SK-N-SH (cell line): ENCODE data around the gene BIRC7. TPM values are rescaled to one million over a fixed set of nuclear protein-coding genes. Genes with fewer than 3 reads are reported as not detected.

Experiments
- CTCF ChIA-PET: fragments of 300-600, 350-600 bp; formaldehyde crosslinking; extraction: SDS; loops from one replicate; lab custom pipeline; 2021; lab: Yijun Ruan, JAX
- POLR2A ChIA-PET: fragments of 350-600 bp; sonication (Branson Sonifier 250); formaldehyde crosslinking; extraction: SDS; loops from one replicate; lab custom pipeline; 2020; ENCODE audit warnings: antibody characterized with exemption, inconsistent platforms; lab: Yijun Ruan, JAX
- DNase-seq: peaks from one replicate; pipeline ENCODE4 v3.0.0; 2012
- H2AFZ ChIP-seq: fragments of 200-600 bp; sonication (generic); 2 replicates; pipeline ENCODE4 v1.8.1; 2016; ENCODE audit warnings: antibody characterized with exemption, mild to moderate bottlenecking, low read depth
- H3F3A ChIP-seq: fragments of 200-600 bp; sonication (generic); replicated peaks from 2 replicates; pipeline ENCODE3; 2016; ENCODE audit warnings: antibody characterized with exemption, mild to moderate bottlenecking; ENCODE audit not compliant: insufficient read depth
- H3K27ac ChIP-seq, 2 experiments: fragments of 200-500 bp in 1 of 2; fragments of 200-600 bp in 1 of 2; sonication (Bioruptor generic) in 1 of 2; sonication (generic), shearing (Covaris generic) in 1 of 2; 2 replicates each; pipeline versions ENCODE4 v1.5.1 to v1.6.1; 2014 to 2016; ENCODE audit warnings: low read depth in 2 of 2, inconsistent platforms in 1 of 2, low read length in 1 of 2, mild to moderate bottlenecking in 1 of 2, mixed read lengths in 1 of 2
- H3K27me3 ChIP-seq: fragments of 200-600 bp; sonication (generic), shearing (Covaris generic); 2 replicates; pipeline ENCODE4 v1.6.1; 2016; ENCODE audit warnings: mixed run types; ENCODE audit not compliant: insufficient read depth
- H3K36me3 ChIP-seq, 2 experiments: fragments of 200-500 bp in 1 of 2; fragments of 200-600 bp in 1 of 2; sonication (Bioruptor generic) in 1 of 2; sonication (generic) in 1 of 2; replicated peaks in 1 of 2; 2 replicates each; pipeline versions ENCODE3 to v1.5.1; 2014 to 2016; ENCODE audit warnings: low read length in 1 of 2, mild to moderate bottlenecking in 1 of 2; ENCODE audit not compliant: insufficient read depth in 2 of 2, control insufficient read depth in 1 of 2
- H3K4me1 ChIP-seq, 2 experiments: fragments of 200-500 bp in 1 of 2; fragments of 200-600 bp in 1 of 2; sonication (Bioruptor generic) in 1 of 2; sonication (generic), shearing (Covaris generic) in 1 of 2; 2 replicates each; pipeline versions ENCODE4 v1.5.1 to v1.6.1; 2014 to 2016; ENCODE audit warnings: low read depth in 1 of 2, low read length in 1 of 2, mixed run types in 1 of 2; ENCODE audit not compliant: insufficient read depth in 2 of 2, control insufficient read depth in 1 of 2
- H3K4me2 ChIP-seq: fragments of 200-600 bp; sonication (generic), shearing (Covaris generic); 2 replicates; pipeline ENCODE4 v1.6.1; 2017; ENCODE audit warnings: mixed run types
- H3K4me3 ChIP-seq, 2 experiments: fragments of 200-500 bp in 1 of 2; fragments of 200-600 bp in 1 of 2; sonication (Bioruptor generic) in 1 of 2; sonication (generic), shearing (Covaris generic) in 1 of 2; 2 replicates each; pipeline versions ENCODE4 v1.5.1 to v1.8.1; 2014 to 2016; ENCODE audit warnings: low read depth in 2 of 2, inconsistent platforms in 1 of 2, low read length in 1 of 2, mild to moderate bottlenecking in 1 of 2, mixed read lengths in 1 of 2, moderate library complexity in 1 of 2
- H3K79me2 ChIP-seq: fragments of 200-600 bp; sonication (generic); 2 replicates; pipeline ENCODE4 v1.8.1; 2017; ENCODE audit warnings: mild to moderate bottlenecking; ENCODE audit not compliant: insufficient read depth
- H3K9ac ChIP-seq: fragments of 200-600 bp; sonication (generic); 2 replicates; pipeline ENCODE4 v1.6.1; 2017; ENCODE audit warnings: mixed run types
- H3K9me2 ChIP-seq: fragments of 200-600 bp; sonication (generic); 2 replicates; pipeline ENCODE4 v1.6.1; 2017; ENCODE audit warnings: mixed run types
- H3K9me3 ChIP-seq: fragments of 200-600 bp; sonication (generic); 2 replicates; pipeline ENCODE4 v1.6.1; 2017; ENCODE audit warnings: mixed run types, mild to moderate bottlenecking, moderate library complexity
- H4K20me1 ChIP-seq: fragments of 200-600 bp; sonication (generic); 2 replicates; pipeline ENCODE4 v1.6.1; 2017; ENCODE audit warnings: mild to moderate bottlenecking, mixed run types; ENCODE audit not compliant: insufficient read depth
- EZH2phosphoT487 ChIP-seq: fragments of 200-600 bp; sonication (generic); IDR thresholded peaks from 2 replicates; pipeline ENCODE4 v1.6.1; 2017; ENCODE audit warnings: low read depth, mixed run types, mild to moderate bottlenecking, antibody characterized with exemption, moderate library complexity, borderline replicate concordance
- FOXJ3 ChIP-seq: sonication (generic); formaldehyde crosslinking; IDR thresholded peaks from 2 replicates; pipeline ENCODE4 v1.5.1; 2020; ENCODE audit warnings: mild to moderate bottlenecking, missing genetic modification reagents
- FOXM1 ChIP-seq: IDR thresholded peaks from 2 replicates; pipeline ENCODE4 v1.4.0; 2012; ENCODE audit warnings: low read depth, mild to moderate bottlenecking
- GATA2 ChIP-seq: sonication (generic); formaldehyde crosslinking; IDR thresholded peaks from 2 replicates; pipeline ENCODE4 v1.5.0; 2020; ENCODE audit warnings: mild to moderate bottlenecking, missing genetic modification reagents
- JUND ChIP-seq: IDR thresholded peaks from 2 replicates; pipeline ENCODE4 v1.4.0; 2012
- MXI1 ChIP-seq: IDR thresholded peaks from 2 replicates; pipeline ENCODE4 v1.6.1; 2012; ENCODE audit warnings: mild to moderate bottlenecking, low read depth, low read length, improper control_type of control experiment
- NFIC ChIP-seq: IDR thresholded peaks from 2 replicates; pipeline ENCODE4 v1.4.0; 2012; ENCODE audit warnings: borderline replicate concordance
- NRF1 ChIP-seq: IDR thresholded peaks from 2 replicates; pipeline ENCODE4 v1.6.1; 2012; ENCODE audit warnings: low read depth, mild to moderate bottlenecking, low read length
- RCOR1 ChIP-seq: fragments of 150-350 bp; IDR thresholded peaks from 2 replicates; pipeline ENCODE4 v1.6.1; 2017; ENCODE audit warnings: antibody characterized with exemption, low read length
- SMC3 ChIP-seq: IDR thresholded peaks from 2 replicates; pipeline ENCODE4 v1.6.1; 2012; ENCODE audit warnings: low read depth, low read length, improper control_type of control experiment
- TAF1 ChIP-seq: IDR thresholded peaks from 2 replicates; pipeline ENCODE4 v1.6.1; 2012; ENCODE audit warnings: low read depth, mild to moderate bottlenecking, low read length, moderate library complexity, borderline replicate concordance
- YY1 ChIP-seq: IDR thresholded peaks from 2 replicates; pipeline ENCODE4 v1.4.0; 2012; ENCODE audit warnings: low read depth, mild to moderate bottlenecking
- WGBS: methylation state at CpG from one replicate; pipeline ENCODE4 v1.1.6; 2017; ENCODE audit warnings: low lambda C conversion rate; 5-methylcytosine and 5-hydroxymethylcytosine counted together
- polyA plus RNA-seq, 3 experiments: library from polyadenylated mRNA; depleted of rRNA; stranded (reverse); fragments of >200 nt; gene quantifications; 2 replicates each; pipeline ENCODE4 v1.2.3, GENCODE V29; 2012
- TF ChIP-seq, protein P1 (sequence below): fragments of 150-350 bp; IDR thresholded peaks from 2 replicates; pipeline ENCODE4 v1.6.1; 2017; ENCODE audit warnings: antibody characterized with exemption, low read length, low read depth, borderline replicate concordance
- TF ChIP-seq, protein P2 (sequence below): IDR thresholded peaks from 2 replicates; pipeline ENCODE4 v1.6.1; 2012; ENCODE audit warnings: mild to moderate bottlenecking, low read depth, low read length, moderate library complexity
- TF ChIP-seq, protein P3 (sequence below): IDR thresholded peaks from 2 replicates; pipeline ENCODE4 v1.4.0; 2012; ENCODE audit warnings: low read depth, borderline replicate concordance

BIRC7 gene
- polyA plus RNA-seq, 1 of the 3 experiments (the other 2 are of a cell fraction) = not detected

DNA sequence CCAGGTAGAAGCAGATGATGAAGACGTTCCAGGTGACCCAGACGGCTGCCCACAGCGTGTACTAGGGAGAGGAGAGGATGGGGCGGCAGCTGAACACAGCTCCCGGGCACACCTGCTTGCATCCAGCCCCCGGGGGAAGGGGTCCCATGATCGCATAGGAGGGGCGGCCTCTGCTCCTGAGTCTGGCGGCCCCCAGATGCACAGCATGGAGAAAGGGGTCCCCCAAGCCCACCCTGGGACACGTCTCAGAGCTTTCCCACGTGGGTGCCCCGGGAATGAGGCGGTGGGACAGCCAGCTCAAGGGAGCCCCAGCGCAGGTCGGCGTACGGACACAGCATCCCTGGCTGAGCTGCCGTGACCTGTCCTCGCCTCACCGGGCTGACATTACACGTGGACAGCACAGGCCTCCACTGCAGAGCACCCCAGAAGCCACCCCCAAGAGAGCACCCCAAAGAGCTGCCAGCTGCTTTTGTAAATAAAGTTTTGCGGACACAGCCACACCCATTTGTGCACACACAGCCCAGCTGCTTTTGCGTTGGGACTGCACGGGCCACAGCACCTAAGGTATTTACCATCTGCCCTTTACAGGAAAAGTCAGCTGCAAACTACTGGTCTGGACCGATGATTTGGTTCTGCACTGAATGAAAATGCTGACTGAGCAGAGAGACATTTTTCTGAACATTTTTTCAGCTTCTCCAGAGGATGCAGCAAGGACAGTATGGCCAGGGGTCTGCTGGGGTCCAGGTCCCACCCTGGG, 13.3 kb downstream of the BIRC7 start:
- Histone ChIP-seq H3K9ac (no peak overlapping the region), H3K27me3 (peaks cover 22% of the 10 kb centered on the region), H3F3A (no peaks in the 10 kb centered on the region), H2AFZ (no peak overlapping the region), H3K9me3 (no peaks in the 10 kb centered on the region), H4K20me1 (no peaks in the 10 kb centered on the region), H3K27ac (no peak overlapping the region), H3K79me2 (no peaks in the 10 kb centered on the region), H3K4me3 (no peak overlapping the region), H3K4me2 (no peak overlapping the region), H3K9me2 (no peaks in the 10 kb centered on the region), H3K4me1 (peaks cover 0 to 4% of the 10 kb centered on the region in 2 experiments; a peak in 1 of 4 replicates), H3K36me3 (no peaks in the 10 kb centered on the region)
- CTCF ChIA-PET = interaction anchor here (0.9 to 15.6 kb wide), 4 partner anchors 25 to 193 kb away, joined by 3 to 168 read pairs (median 4); no protein-coding TSS in a partner anchor
- no peak for DNase-seq
- POLR2A ChIA-PET = no interaction called here
- WGBS = 56% methylated on average over 15 of the region's 25 CpGs
- no peak for TF ChIP-seq SMC3
- TF ChIP-seq EZH2phosphoT487 = no peak
- TF ChIP-seq, protein P1, sequence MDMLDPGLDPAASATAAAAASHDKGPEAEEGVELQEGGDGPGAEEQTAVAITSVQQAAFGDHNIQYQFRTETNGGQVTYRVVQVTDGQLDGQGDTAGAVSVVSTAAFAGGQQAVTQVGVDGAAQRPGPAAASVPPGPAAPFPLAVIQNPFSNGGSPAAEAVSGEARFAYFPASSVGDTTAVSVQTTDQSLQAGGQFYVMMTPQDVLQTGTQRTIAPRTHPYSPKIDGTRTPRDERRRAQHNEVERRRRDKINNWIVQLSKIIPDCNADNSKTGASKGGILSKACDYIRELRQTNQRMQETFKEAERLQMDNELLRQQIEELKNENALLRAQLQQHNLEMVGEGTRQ = no peak
- TF ChIP-seq RCOR1 = no peak
- TF ChIP-seq TAF1 = no peak
- TF ChIP-seq GATA2 (CRISPR knock-in tag) = no peak
- TF ChIP-seq NRF1 = no peak
- TF ChIP-seq MXI1 = no peak
- TF ChIP-seq FOXM1 = no peak
- TF ChIP-seq JUND = no peak
- no peak for TF ChIP-seq FOXJ3 (CRISPR knock-in tag)
- TF ChIP-seq, protein P2, sequence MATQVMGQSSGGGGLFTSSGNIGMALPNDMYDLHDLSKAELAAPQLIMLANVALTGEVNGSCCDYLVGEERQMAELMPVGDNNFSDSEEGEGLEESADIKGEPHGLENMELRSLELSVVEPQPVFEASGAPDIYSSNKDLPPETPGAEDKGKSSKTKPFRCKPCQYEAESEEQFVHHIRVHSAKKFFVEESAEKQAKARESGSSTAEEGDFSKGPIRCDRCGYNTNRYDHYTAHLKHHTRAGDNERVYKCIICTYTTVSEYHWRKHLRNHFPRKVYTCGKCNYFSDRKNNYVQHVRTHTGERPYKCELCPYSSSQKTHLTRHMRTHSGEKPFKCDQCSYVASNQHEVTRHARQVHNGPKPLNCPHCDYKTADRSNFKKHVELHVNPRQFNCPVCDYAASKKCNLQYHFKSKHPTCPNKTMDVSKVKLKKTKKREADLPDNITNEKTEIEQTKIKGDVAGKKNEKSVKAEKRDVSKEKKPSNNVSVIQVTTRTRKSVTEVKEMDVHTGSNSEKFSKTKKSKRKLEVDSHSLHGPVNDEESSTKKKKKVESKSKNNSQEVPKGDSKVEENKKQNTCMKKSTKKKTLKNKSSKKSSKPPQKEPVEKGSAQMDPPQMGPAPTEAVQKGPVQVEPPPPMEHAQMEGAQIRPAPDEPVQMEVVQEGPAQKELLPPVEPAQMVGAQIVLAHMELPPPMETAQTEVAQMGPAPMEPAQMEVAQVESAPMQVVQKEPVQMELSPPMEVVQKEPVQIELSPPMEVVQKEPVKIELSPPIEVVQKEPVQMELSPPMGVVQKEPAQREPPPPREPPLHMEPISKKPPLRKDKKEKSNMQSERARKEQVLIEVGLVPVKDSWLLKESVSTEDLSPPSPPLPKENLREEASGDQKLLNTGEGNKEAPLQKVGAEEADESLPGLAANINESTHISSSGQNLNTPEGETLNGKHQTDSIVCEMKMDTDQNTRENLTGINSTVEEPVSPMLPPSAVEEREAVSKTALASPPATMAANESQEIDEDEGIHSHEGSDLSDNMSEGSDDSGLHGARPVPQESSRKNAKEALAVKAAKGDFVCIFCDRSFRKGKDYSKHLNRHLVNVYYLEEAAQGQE = no peak
- TF ChIP-seq, protein P3, sequence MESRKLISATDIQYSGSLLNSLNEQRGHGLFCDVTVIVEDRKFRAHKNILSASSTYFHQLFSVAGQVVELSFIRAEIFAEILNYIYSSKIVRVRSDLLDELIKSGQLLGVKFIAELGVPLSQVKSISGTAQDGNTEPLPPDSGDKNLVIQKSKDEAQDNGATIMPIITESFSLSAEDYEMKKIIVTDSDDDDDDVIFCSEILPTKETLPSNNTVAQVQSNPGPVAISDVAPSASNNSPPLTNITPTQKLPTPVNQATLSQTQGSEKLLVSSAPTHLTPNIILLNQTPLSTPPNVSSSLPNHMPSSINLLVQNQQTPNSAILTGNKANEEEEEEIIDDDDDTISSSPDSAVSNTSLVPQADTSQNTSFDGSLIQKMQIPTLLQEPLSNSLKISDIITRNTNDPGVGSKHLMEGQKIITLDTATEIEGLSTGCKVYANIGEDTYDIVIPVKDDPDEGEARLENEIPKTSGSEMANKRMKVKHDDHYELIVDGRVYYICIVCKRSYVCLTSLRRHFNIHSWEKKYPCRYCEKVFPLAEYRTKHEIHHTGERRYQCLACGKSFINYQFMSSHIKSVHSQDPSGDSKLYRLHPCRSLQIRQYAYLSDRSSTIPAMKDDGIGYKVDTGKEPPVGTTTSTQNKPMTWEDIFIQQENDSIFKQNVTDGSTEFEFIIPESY = no peak
- no peak for TF ChIP-seq YY1
- no peak for TF ChIP-seq NFIC
